ENCODE results near the gene NBR1. TPM values are rescaled to one million over a fixed set of nuclear protein-coding genes. Genes with fewer than 3 reads are reported as not detected.
A peak's percentile ranks its signal among the peaks of the same experiment; 100 is the strongest.
"Not testable (repeated sequence)": the region's sequence is repeated elsewhere in the genome, so short reads cannot be mapped to it uniquely, and the experiment has no call there.

Gene NBR1
- total and polyA plus RNA-seq, 4 experiments from 2014 or later = 66.1 to 93.2 (median 83.3) TPM

DNA sequence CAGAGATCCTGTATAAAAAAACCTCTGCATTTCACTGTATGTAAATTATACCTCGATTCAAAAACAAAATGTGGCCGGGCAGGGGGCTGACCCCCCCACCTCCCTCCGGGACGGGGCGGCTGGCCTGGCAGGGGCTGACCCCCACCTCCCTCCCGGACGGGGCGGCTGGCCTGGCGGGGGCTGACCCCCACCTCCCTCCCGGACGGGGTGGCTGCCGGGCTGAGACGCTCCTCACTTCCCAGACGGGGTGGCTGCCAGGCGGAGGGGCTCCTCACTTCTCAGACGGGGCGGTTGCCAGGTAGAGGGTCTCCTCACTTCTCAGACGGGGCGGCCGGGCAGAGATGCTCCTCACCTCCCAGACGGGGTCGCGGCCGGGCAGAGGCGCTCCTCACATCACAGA, 11.8 kb upstream of the NBR1 start:
- H3K4me1 ChIP-seq (ENCODE audit: insufficient read depth, low read length); H3K36me3 ChIP-seq (ENCODE audit: insufficient read depth, low read length); H3K4me3 Mint-ChIP-seq; CTCF ChIA-PET (ENCODE audit: partially characterized antibody); H3K27ac Mint-ChIP-seq; H3K4me1 Mint-ChIP-seq; DNase-seq; H3K9me3 Mint-ChIP-seq; H3K4me3 ChIP-seq (ENCODE audit: low read length in 2 of 2); H3K9me3 ChIP-seq (ENCODE audit: control insufficient read depth in 1 of 2, low read length in 2 of 2); POLR2A ChIA-PET (ENCODE audit: partially characterized antibody); H3K27me3 Mint-ChIP-seq; intact Hi-C loops (cut with micrococcal nuclease); H3K27me3 ChIP-seq (ENCODE audit: insufficient read depth, low read length); H3K27ac ChIP-seq (ENCODE audit: low read depth, low read length): not testable (repeated sequence)
- H3K36me3 Mint-ChIP-seq = peaks cover 6 to 11% of the 10 kb centered on the region in 2 donors

DNA sequence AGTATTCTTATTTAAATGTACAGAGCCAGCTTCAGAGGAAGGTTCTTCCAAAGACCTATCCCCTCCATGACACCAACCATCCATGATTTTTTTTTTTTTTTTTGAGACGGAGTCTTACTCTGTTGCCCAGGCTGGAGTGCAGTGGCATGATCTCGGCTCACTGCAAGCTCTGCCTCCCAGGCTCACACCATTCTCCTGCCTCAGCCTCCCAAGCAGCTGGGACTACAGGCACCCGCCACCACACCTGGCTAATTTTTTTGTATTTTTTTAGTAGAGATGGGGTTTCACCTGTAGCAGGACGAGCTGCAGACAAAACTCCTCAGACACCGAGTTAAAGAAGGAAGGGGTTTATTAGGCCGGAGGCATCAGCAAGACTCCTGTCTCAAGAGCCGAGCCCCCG, 11.1 kb upstream of the NBR1 start:
- DNase-seq; H3K4me1 Mint-ChIP-seq; POLR2A ChIA-PET (ENCODE audit: partially characterized antibody); H3K36me3 Mint-ChIP-seq; intact Hi-C loops (cut with micrococcal nuclease); H3K4me3 ChIP-seq (ENCODE audit: low read length in 2 of 2); H3K4me1 ChIP-seq (ENCODE audit: insufficient read depth, low read length); CTCF ChIA-PET (ENCODE audit: partially characterized antibody); H3K9me3 ChIP-seq (ENCODE audit: control insufficient read depth in 1 of 2, low read length in 2 of 2); H3K27ac ChIP-seq (ENCODE audit: low read depth, low read length); H3K36me3 ChIP-seq (ENCODE audit: insufficient read depth, low read length); H3K27me3 ChIP-seq (ENCODE audit: insufficient read depth, low read length); H3K9me3 Mint-ChIP-seq; H3K27me3 Mint-ChIP-seq; H3K4me3 Mint-ChIP-seq: not testable (repeated sequence)
- H3K27ac Mint-ChIP-seq = peak overlapping the region in 2 of 7 donors; percentile 41 to 53

DNA sequence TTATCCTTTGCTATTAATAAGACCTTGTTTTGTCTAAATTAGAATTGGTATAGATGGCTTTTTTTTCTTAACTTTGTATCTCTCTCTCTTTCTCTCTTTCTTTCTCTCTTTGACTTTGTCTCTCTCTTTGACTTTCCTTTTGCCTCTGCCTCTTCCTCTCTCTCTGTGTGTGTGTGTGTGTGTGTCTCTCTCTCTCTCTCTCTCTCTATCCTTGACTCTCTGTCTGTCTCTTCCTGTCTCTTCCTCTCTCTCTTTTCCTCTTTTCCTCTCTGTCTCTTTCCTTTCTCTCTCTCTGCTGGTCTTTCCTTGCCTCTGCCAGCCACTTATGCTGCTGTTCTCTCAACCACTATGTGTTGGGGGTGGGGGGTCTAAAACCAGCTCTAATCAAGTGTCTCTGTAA, 5.0 kb upstream of the NBR1 start:
- H3K4me1 ChIP-seq (ENCODE audit: insufficient read depth, low read length) = peaks cover 12% of the 10 kb centered on the region
- H3K36me3 ChIP-seq (ENCODE audit: insufficient read depth, low read length); H3K27ac ChIP-seq (ENCODE audit: low read depth, low read length); H3K27me3 ChIP-seq (ENCODE audit: insufficient read depth, low read length); H3K4me3 Mint-ChIP-seq; CTCF ChIA-PET (ENCODE audit: partially characterized antibody); POLR2A ChIA-PET (ENCODE audit: partially characterized antibody); intact Hi-C loops (cut with micrococcal nuclease); H3K9me3 ChIP-seq (ENCODE audit: control insufficient read depth in 1 of 2, low read length in 2 of 2); DNase-seq; H3K36me3 Mint-ChIP-seq; H3K27me3 Mint-ChIP-seq; H3K4me3 ChIP-seq (ENCODE audit: low read length in 2 of 2); H3K9me3 Mint-ChIP-seq: not testable (repeated sequence)
- peak overlapping the region in 1 of 7 donors; percentile 44 for H3K27ac Mint-ChIP-seq
- H3K4me1 Mint-ChIP-seq = peaks cover 0 to 13% (median under 1%) of the 10 kb centered on the region in 4 donors

DNA sequence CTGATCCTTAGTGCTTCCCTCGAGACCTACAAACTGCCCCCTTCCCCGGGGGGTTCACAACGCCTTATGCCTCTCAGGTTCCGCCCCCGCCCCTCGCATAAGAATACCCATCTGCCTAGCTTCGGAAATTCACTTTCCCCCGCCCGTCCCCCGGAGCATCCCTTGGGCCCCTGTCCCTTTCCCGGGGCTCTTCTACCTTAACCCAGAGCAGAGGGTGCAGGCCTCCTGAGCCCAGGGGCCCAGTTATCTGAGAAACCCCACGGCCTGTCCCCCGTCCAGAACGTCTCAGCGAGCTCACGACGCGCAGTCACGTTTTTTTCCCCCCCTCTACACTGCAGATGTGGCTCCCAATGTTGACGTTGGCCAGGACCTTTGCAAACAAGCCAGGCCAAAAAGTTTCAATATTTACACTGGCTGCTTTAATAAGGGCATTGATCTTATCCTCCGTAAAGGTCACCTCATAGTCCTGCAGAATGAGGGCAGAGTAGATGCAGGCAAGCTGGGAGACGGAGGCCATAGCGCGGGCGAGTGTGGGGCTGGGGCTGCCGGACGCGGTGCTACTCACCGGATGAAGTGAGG, 1.4 kb upstream of the NBR1 start:
- Mint-ChIP-seq H3K9me3 (no peaks in the 10 kb centered on the region), H3K4me1 (peaks cover 5 to 24% (median 13%) of the 10 kb centered on the region in 4 donors), H3K27ac (no peak overlapping the region), H3K27me3 (no peaks in the 10 kb centered on the region), H3K36me3 (peaks cover 4 to 10% of the 10 kb centered on the region in 2 donors), H3K4me3 (no peak overlapping the region)
- CTCF ChIA-PET (ENCODE audit: partially characterized antibody) = interaction anchor here (0.8 to 1.5 kb wide), 2 partner anchors 45 to 314 kb away, joined by 3 read pairs; partner anchors contain the start of genes BRCA1 and DHX8
- Histone ChIP-seq H3K27me3 (ENCODE audit: insufficient read depth, low read length) (no peaks in the 10 kb centered on the region), H3K4me3 (ENCODE audit: low read length in 2 of 2) (peak overlapping the region; percentile 80 to 85), H3K27ac (ENCODE audit: low read depth, low read length) (peak overlapping the region; percentile 99), H3K36me3 (ENCODE audit: insufficient read depth, low read length) (no peaks in the 10 kb centered on the region), H3K9me3 (ENCODE audit: control insufficient read depth in 1 of 2, low read length in 2 of 2) (no peaks in the 10 kb centered on the region), H3K4me1 (ENCODE audit: insufficient read depth, low read length) (peaks cover 30% of the 10 kb centered on the region)
- POLR2A ChIA-PET (ENCODE audit: partially characterized antibody) = interaction anchor here (0.8 to 3.9 kb wide), 11 partner anchors 42 to 492 kb away, joined by 3 to 46 read pairs (median 7); partner anchors contain the start of genes BRCA1, DHX8, RPL27 and TMEM106A
- peak in 2 of 5 donors; percentile 1 to 48 for DNase-seq
- intact Hi-C loops (cut with micrococcal nuclease) = loop anchor here (1.0 to 2.0 kb wide), 6 partner anchors 44 to 199 kb away; partner anchors contain the start of genes BRCA1 and RPL27

DNA sequence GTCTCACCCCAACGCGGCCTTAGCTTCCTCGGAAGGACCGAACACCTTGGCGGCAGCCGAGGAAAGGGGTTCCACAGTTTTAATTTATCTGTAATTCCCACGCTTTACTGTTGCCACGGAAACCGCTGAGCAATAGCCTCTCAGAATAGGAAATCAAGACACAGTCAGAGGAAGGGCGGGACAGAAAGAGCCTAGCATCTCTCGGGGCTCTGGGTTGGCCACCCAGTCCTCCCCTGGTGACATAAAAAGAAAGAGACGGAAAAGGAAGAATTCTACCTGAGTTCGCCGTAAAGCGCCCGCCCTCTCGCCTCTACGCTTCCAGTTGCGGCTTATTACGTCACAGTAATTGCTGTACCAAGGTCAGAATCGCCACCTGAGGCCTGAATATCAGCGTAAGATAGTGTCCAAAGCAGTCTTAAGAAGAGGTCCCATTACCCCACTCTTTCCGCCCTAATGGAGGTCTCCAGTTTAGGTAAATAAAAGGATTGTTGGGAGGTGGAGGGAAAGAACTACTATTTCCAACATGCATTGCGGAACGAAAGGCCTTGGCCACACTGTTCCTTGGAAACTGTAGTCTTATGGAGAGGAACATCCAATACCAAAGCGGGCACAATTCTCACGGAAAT, 761 bp upstream of the NBR1 start:
- Histone ChIP-seq H3K36me3 (ENCODE audit: insufficient read depth, low read length) (no peaks in the 10 kb centered on the region), H3K4me1 (ENCODE audit: insufficient read depth, low read length) (peaks cover 33% of the 10 kb centered on the region), H3K27ac (ENCODE audit: low read depth, low read length) (peak overlapping the region; percentile 99), H3K9me3 (ENCODE audit: control insufficient read depth in 1 of 2, low read length in 2 of 2) (no peaks in the 10 kb centered on the region), H3K4me3 (ENCODE audit: low read length in 2 of 2) (peak overlapping the region; percentile 80 to 85), H3K27me3 (ENCODE audit: insufficient read depth, low read length) (no peaks in the 10 kb centered on the region)
- intact Hi-C loops (cut with micrococcal nuclease) = loop anchor here (1.0 to 2.0 kb wide), 6 partner anchors 45 to 199 kb away; partner anchors contain the start of genes BRCA1 and RPL27
- Mint-ChIP-seq H3K27ac (no peak overlapping the region), H3K36me3 (peaks cover 4 to 12% of the 10 kb centered on the region in 2 donors), H3K27me3 (no peaks in the 10 kb centered on the region), H3K4me1 (peaks cover 9 to 29% (median 15%) of the 10 kb centered on the region in 4 donors), H3K9me3 (no peaks in the 10 kb centered on the region), H3K4me3 (no peak overlapping the region)
- ChIA-PET POLR2A (ENCODE audit: partially characterized antibody) (interaction anchor here (0.8 to 3.9 kb wide), 13 partner anchors 33 to 493 kb away, joined by 3 to 46 read pairs (median 7); partner anchors contain the start of genes BRCA1, DHX8, RPL27 and TMEM106A), CTCF (ENCODE audit: partially characterized antibody) (interaction anchor here (0.8 kb wide), 1 partner anchor 314 kb away, joined by 3 read pairs; the partner anchor contains the start of gene DHX8)
- DNase-seq = peak; percentile 89 to 96 (median 94)

DNA sequence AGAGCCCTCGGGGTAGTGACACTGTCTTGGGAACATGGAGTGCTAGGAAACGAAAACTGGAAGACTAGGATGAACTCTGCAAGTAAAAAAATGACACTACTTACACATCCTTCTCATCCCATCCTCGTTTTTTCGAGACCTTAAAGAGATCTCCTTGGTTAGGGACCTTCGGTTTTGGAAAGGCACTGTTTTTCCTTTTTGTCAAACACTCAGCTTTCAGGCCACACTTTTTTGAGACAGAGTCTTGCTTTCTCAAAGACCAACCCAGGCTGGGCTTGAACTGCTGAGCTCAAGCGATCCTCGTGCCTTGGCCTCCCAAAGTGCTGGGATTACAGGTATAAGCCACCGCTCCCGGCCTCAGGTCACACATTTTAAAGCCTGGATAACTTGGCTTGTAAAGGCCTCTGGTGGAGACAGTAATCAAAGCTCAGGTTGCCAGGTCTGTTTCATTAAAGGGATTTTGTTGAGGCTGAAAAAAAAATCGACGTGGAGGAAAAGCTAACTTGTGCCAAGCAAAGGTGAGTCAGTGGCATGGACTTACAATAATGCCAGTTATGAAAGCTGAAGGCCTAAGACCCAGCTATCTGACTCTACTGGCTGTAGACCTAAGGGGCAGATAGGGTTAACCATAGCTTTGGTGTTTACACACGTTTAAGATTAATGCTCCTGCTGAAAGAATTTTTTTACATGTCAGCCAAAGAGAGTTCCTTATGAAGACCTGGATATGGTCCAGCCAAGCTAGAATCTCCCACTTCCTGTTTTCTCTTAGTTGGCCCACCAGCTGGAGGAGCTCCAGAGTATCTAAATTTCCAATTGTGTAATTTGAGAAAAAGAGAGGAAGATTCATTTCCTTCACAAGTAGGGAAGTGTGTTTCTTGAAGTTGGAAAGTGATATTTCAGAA, 823 bp downstream of the NBR1 start:
- Histone ChIP-seq H3K4me1 (ENCODE audit: insufficient read depth, low read length) (peaks cover 49% of the 10 kb centered on the region), H3K36me3 (ENCODE audit: insufficient read depth, low read length) (no peaks in the 10 kb centered on the region), H3K27me3 (ENCODE audit: insufficient read depth, low read length) (no peaks in the 10 kb centered on the region), H3K4me3 (ENCODE audit: low read length in 2 of 2) (peak overlapping the region; percentile 80 to 85), H3K27ac (ENCODE audit: low read depth, low read length) (peak overlapping the region; percentile 99), H3K9me3 (ENCODE audit: control insufficient read depth in 1 of 2, low read length in 2 of 2) (no peaks in the 10 kb centered on the region)
- ChIA-PET CTCF (ENCODE audit: partially characterized antibody) (interaction anchor here (1.0 to 2.0 kb wide), 7 partner anchors 143 to 312 kb away, joined by 3 to 10 read pairs (median 6); partner anchors contain the start of genes DHX8 and IFI35), POLR2A (ENCODE audit: partially characterized antibody) (interaction anchor here (0.8 to 4.5 kb wide), 22 partner anchors 17 to 496 kb away, joined by 3 to 57 read pairs (median 6); partner anchors contain the start of genes BECN1, BRCA1, DHX8 and IFI35)
- intact Hi-C loops (cut with micrococcal nuclease) = loop anchor here (1.0 to 2.0 kb wide), 5 partner anchors 39 to 311 kb away; partner anchors contain the start of genes DHX8 and TMEM106A
- peak in 1 of 5 donors; percentile 12 for DNase-seq
- H3K36me3 Mint-ChIP-seq = peaks cover 18 to 28% of the 10 kb centered on the region in 2 donors
- H3K27ac Mint-ChIP-seq = no peak overlapping the region
- H3K4me3 Mint-ChIP-seq = no peak overlapping the region
- no peaks in the 10 kb centered on the region for H3K9me3 Mint-ChIP-seq
- no peaks in the 10 kb centered on the region for H3K27me3 Mint-ChIP-seq
- peaks cover 25 to 39% (median 29%) of the 10 kb centered on the region in 4 donors for H3K4me1 Mint-ChIP-seq
